GM12874 (cell line): ENCODE data around the gene FIS1.

ENCODE experiments used
- CTCF ChIP-seq: IDR thresholded peaks from 2 replicates; pipeline ENCODE4 v1.5.1; 2011; ENCODE audit warnings: low read depth, mild to moderate bottlenecking, control low read depth, low read length, moderate library complexity; ENCODE audit not compliant: insufficient read depth

Gene FIS1

GRCh38 chr7:101198476-101198875, 46.4 kb downstream of the FIS1 start:
- TF ChIP-seq CTCF: no peak

GRCh38 chr7:101197991-101198390, 46.9 kb downstream of the FIS1 start:
- TF ChIP-seq CTCF: no peak

- no peak for TF ChIP-seq CTCF
Observed at GRCh38 chr7:101195884-101196283, 49.0 kb downstream of the FIS1 start.
